WTC11 (cell line): Measurements from ENCODE around the gene MITF. TPM values are rescaled to one million over a fixed set of nuclear protein-coding genes. Genes with fewer than 3 reads are reported as not detected.

ENCODE experiments used
- ATAC-seq: fragments of 200-7000 bp; cut with Tn5 transposase; 2 replicates; pipeline ENCODE4 v1.10.0; 2021; ENCODE audit warnings: mild to moderate bottlenecking, moderate library complexity
- CTCF ChIA-PET: fragments of 300-600 bp; sonication (Branson Sonifier 250); formaldehyde crosslinking; loops from one replicate; lab custom pipeline; 2021; ENCODE audit warnings: antibody characterized with exemption; lab: Charles Lee
- POLR2A ChIA-PET: fragments of 350-600 bp; sonication (Branson Sonifier 250); formaldehyde crosslinking; loops from one replicate; lab custom pipeline; 2021; ENCODE audit warnings: antibody characterized with exemption; lab: Charles Lee
- DNase-seq: peaks from one replicate; pipeline ENCODE4 v3.0.0; 2021; ENCODE audit warnings: low spot score
- H3K27ac Mint-ChIP-seq: 2 replicates; pipeline ENCODE4 v1.8.0; 2021; ENCODE audit warnings: mixed read lengths
- H3K27me3 Mint-ChIP-seq: 2 replicates; pipeline ENCODE4 v1.8.0; 2021; ENCODE audit warnings: low read depth, mild to moderate bottlenecking, moderate library complexity, mixed read lengths
- H3K36me3 Mint-ChIP-seq: 2 replicates; pipeline ENCODE4 v1.8.0; 2021; ENCODE audit warnings: mixed read lengths
- H3K4me1 Mint-ChIP-seq: 2 replicates; pipeline ENCODE4 v1.8.0; 2022; ENCODE audit warnings: mixed read lengths
- H3K4me3 Mint-ChIP-seq: 2 replicates; pipeline ENCODE4 v1.8.0; 2021; ENCODE audit warnings: mild to moderate bottlenecking, moderate library complexity, mixed read lengths
- H3K9me3 Mint-ChIP-seq: 2 replicates; pipeline ENCODE4 v1.8.0; 2021; ENCODE audit warnings: mixed read lengths
- CREB1 ChIP-seq: sonication (generic); formaldehyde crosslinking; IDR thresholded peaks from 2 replicates; pipeline ENCODE4 v1.8.0; 2023; ENCODE audit warnings: mild to moderate bottlenecking, missing genetic modification reagents
- ELF4 ChIP-seq: sonication (generic); formaldehyde crosslinking; IDR thresholded peaks from 2 replicates; pipeline ENCODE4 v1.8.1; 2022; ENCODE audit warnings: low read depth, mild to moderate bottlenecking, moderate library complexity, missing genetic modification reagents
- EMX1 ChIP-seq: fragments of 250-450 bp; sonication (Bioruptor Pico); IDR thresholded peaks from 2 replicates; pipeline ENCODE4 v1.8.0; 2021; ENCODE audit warnings: mild to moderate bottlenecking
- ETV6 ChIP-seq: sonication (generic); formaldehyde crosslinking; IDR thresholded peaks from 2 replicates; pipeline ENCODE4 v1.8.1; 2022; ENCODE audit warnings: mild to moderate bottlenecking, missing genetic modification reagents
- FOXJ3 ChIP-seq: sonication (generic); formaldehyde crosslinking; IDR thresholded peaks from 2 replicates; pipeline ENCODE4 v1.9.0; 2021; ENCODE audit warnings: missing genetic modification reagents, mild to moderate bottlenecking, borderline replicate concordance
- IRF2 ChIP-seq: sonication (generic); formaldehyde crosslinking; IDR thresholded peaks from 2 replicates; pipeline ENCODE4 v1.8.0; 2022; ENCODE audit warnings: low read depth, missing genetic modification reagents, borderline replicate concordance
- JUN ChIP-seq: sonication (generic); formaldehyde crosslinking; IDR thresholded peaks from 2 replicates; pipeline ENCODE4 v1.8.0; 2023; ENCODE audit warnings: mild to moderate bottlenecking, missing genetic modification reagents
- MXD4 ChIP-seq: fragments of 250-450 bp; sonication (Bioruptor Pico); IDR thresholded peaks from 2 replicates; pipeline ENCODE4 v1.8.0; 2021; ENCODE audit warnings: mild to moderate bottlenecking, moderate library complexity, borderline replicate concordance
- NFATC4 ChIP-seq: fragments of 250-450 bp; sonication (Bioruptor Pico); IDR thresholded peaks from 2 replicates; pipeline ENCODE4 v1.9.0; 2021; ENCODE audit warnings: mild to moderate bottlenecking
- NR1H2 ChIP-seq: sonication (generic); formaldehyde crosslinking; IDR thresholded peaks from 2 replicates; pipeline ENCODE4 v1.9.0; 2021; ENCODE audit warnings: mild to moderate bottlenecking, moderate library complexity, missing genetic modification reagents
- NR3C1 ChIP-seq: sonication (generic); formaldehyde crosslinking; conservative IDR thresholded peaks from 2 replicates; pipeline ENCODE4 v1.8.1; 2023; ENCODE audit warnings: low read depth, mild to moderate bottlenecking, missing genetic modification reagents
- OVOL2 ChIP-seq: fragments of 250-450 bp; sonication (Bioruptor Pico); IDR thresholded peaks from 2 replicates; pipeline ENCODE4 v1.9.0; 2021; ENCODE audit warnings: mild to moderate bottlenecking, borderline replicate concordance
- RELA ChIP-seq: sonication (generic); formaldehyde crosslinking; IDR thresholded peaks from 2 replicates; pipeline ENCODE4 v1.8.1; 2022; ENCODE audit warnings: missing genetic modification reagents, mild to moderate bottlenecking, borderline replicate concordance
- SMAD4 ChIP-seq: sonication (generic); formaldehyde crosslinking; IDR thresholded peaks from 2 replicates; pipeline ENCODE4 v1.8.0; 2022; ENCODE audit warnings: mild to moderate bottlenecking, missing genetic modification reagents
- TCF7 ChIP-seq: sonication (generic); formaldehyde crosslinking; IDR thresholded peaks from 2 replicates; pipeline ENCODE4 v1.8.0; 2022; ENCODE audit warnings: mild to moderate bottlenecking, low read depth, missing genetic modification reagents, moderate library complexity
- TP53 ChIP-seq: sonication (generic); formaldehyde crosslinking; IDR thresholded peaks from 2 replicates; pipeline ENCODE4 v1.8.1; 2023; ENCODE audit warnings: mild to moderate bottlenecking, missing genetic modification reagents
- ZNF121 ChIP-seq: sonication (generic); formaldehyde crosslinking; IDR thresholded peaks from 2 replicates; pipeline ENCODE4 v1.8.0; 2023; ENCODE audit warnings: missing genetic modification reagents
- ZNF232 ChIP-seq: sonication (generic); formaldehyde crosslinking; IDR thresholded peaks from 2 replicates; pipeline ENCODE4 v1.8.0; 2022; ENCODE audit warnings: mild to moderate bottlenecking, missing genetic modification reagents
- ZNF263 ChIP-seq: sonication (generic); formaldehyde crosslinking; IDR thresholded peaks from 2 replicates; pipeline ENCODE4 v1.8.1; 2022; ENCODE audit warnings: low read depth, mild to moderate bottlenecking, moderate library complexity, missing genetic modification reagents
- ZNF396 ChIP-seq: fragments of 250-450 bp; sonication (Bioruptor Pico); IDR thresholded peaks from 2 replicates; pipeline ENCODE4 v1.8.0; 2021; ENCODE audit warnings: mild to moderate bottlenecking, moderate library complexity, borderline replicate concordance
- ZNF423 ChIP-seq: fragments of 250-450 bp; sonication (Bioruptor Pico); IDR thresholded peaks from 2 replicates; pipeline ENCODE4 v2.1.2; 2022; ENCODE audit warnings: mild to moderate bottlenecking, moderate library complexity
- ZNF671 ChIP-seq: fragments of 250-450 bp; sonication (Bioruptor Pico); IDR thresholded peaks from 2 replicates; pipeline ENCODE4 v1.8.0; 2021; ENCODE audit warnings: mild to moderate bottlenecking
- total RNA-seq: library from RNA; stranded (reverse); gene quantifications from 3 replicates; pipeline ENCODE4 v1.2.3, GENCODE V29; 2021
- TF ChIP-seq, protein P1 (sequence below): sonication (generic); formaldehyde crosslinking; IDR thresholded peaks from 2 replicates; pipeline ENCODE4 v1.8.0; 2022; ENCODE audit warnings: missing genetic modification reagents
- TF ChIP-seq, protein P2 (sequence below): sonication (generic); formaldehyde crosslinking; IDR thresholded peaks from 2 replicates; pipeline ENCODE4 v1.8.1; 2022; ENCODE audit warnings: mild to moderate bottlenecking, moderate library complexity, missing genetic modification reagents
- TF ChIP-seq, protein P3 (sequence below): sonication (generic); formaldehyde crosslinking; IDR thresholded peaks from 2 replicates; pipeline ENCODE4 v1.8.0; 2022; ENCODE audit warnings: mild to moderate bottlenecking, missing genetic modification reagents
- TF ChIP-seq, protein P4 (sequence below): fragments of 200-600 bp; IDR thresholded peaks from 2 replicates; pipeline ENCODE4 v1.8.0; 2022; ENCODE audit warnings: antibody characterized with exemption
- TF ChIP-seq, protein P5 (sequence below): sonication (generic); formaldehyde crosslinking; IDR thresholded peaks from 2 replicates; pipeline ENCODE4 v1.8.1; 2022; ENCODE audit warnings: low read depth, missing genetic modification reagents, borderline replicate concordance

MITF gene
- total RNA-seq, 1 experiment from 2014 or later, result 1.3 TPM

DNA sequence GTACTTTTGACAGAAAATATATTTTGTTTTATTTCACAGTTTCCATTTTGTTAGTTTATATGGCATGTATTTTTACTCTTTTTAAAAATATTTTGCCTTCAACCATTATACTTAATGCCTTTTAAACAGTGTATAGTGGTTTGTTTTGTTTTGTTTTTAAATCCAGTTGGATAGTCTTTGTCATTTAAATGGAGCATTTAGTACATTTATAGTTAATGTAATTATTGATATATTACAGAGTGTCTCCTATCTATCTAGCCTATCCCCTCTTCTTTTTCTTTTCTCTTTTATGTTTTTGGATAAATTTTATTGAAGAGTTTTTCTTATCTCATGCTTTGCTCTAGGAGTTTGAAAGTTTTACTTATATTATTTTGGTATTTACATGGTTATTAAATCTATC is 263.9 kb downstream of the MITF start:
- POLR2A ChIA-PET, result no interaction called here
- H3K27me3 Mint-ChIP-seq, result 0 out of 2 replicates have a peak, but pooled peaks cover under 1% of the 10 kb centered on the region
- no peak overlapping the region for H3K27ac Mint-ChIP-seq
- no peak overlapping the region for H3K4me3 Mint-ChIP-seq
- no peak for TF ChIP-seq CREB1
- TF ChIP-seq ZNF232 (CRISPR knock-in tag), result no peak
- no peak for TF ChIP-seq NR1H2
- TF ChIP-seq, protein P1, sequence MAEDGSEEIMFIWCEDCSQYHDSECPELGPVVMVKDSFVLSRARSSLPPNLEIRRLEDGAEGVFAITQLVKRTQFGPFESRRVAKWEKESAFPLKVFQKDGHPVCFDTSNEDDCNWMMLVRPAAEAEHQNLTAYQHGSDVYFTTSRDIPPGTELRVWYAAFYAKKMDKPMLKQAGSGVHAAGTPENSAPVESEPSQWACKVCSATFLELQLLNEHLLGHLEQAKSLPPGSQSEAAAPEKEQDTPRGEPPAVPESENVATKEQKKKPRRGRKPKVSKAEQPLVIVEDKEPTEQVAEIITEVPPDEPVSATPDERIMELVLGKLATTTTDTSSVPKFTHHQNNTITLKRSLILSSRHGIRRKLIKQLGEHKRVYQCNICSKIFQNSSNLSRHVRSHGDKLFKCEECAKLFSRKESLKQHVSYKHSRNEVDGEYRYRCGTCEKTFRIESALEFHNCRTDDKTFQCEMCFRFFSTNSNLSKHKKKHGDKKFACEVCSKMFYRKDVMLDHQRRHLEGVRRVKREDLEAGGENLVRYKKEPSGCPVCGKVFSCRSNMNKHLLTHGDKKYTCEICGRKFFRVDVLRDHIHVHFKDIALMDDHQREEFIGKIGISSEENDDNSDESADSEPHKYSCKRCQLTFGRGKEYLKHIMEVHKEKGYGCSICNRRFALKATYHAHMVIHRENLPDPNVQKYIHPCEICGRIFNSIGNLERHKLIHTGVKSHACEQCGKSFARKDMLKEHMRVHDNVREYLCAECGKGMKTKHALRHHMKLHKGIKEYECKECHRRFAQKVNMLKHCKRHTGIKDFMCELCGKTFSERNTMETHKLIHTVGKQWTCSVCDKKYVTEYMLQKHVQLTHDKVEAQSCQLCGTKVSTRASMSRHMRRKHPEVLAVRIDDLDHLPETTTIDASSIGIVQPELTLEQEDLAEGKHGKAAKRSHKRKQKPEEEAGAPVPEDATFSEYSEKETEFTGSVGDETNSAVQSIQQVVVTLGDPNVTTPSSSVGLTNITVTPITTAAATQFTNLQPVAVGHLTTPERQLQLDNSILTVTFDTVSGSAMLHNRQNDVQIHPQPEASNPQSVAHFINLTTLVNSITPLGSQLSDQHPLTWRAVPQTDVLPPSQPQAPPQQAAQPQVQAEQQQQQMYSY (CRISPR knock-in tag), result no peak
- TF ChIP-seq, protein P2, sequence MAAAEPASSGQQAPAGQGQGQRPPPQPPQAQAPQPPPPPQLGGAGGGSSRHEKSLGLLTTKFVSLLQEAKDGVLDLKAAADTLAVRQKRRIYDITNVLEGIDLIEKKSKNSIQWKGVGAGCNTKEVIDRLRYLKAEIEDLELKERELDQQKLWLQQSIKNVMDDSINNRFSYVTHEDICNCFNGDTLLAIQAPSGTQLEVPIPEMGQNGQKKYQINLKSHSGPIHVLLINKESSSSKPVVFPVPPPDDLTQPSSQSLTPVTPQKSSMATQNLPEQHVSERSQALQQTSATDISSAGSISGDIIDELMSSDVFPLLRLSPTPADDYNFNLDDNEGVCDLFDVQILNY (CRISPR knock-in tag), result no peak
- TF ChIP-seq RELA, result no peak
- no peak for TF ChIP-seq ZNF121 (CRISPR knock-in tag)
- no peak for TF ChIP-seq ZNF396
- TF ChIP-seq, protein P3, sequence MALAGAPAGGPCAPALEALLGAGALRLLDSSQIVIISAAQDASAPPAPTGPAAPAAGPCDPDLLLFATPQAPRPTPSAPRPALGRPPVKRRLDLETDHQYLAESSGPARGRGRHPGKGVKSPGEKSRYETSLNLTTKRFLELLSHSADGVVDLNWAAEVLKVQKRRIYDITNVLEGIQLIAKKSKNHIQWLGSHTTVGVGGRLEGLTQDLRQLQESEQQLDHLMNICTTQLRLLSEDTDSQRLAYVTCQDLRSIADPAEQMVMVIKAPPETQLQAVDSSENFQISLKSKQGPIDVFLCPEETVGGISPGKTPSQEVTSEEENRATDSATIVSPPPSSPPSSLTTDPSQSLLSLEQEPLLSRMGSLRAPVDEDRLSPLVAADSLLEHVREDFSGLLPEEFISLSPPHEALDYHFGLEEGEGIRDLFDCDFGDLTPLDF, result no peak
- no peak for TF ChIP-seq TCF7
- no peak for TF ChIP-seq ZNF423 (CRISPR knock-in tag)
- TF ChIP-seq EMX1 (CRISPR knock-in tag), result no peak
- TF ChIP-seq ELF4 (CRISPR knock-in tag), result no peak
- TF ChIP-seq ZNF263 (CRISPR knock-in tag), result no peak
- TF ChIP-seq FOXJ3, result no peak
- no peak for TF ChIP-seq ZNF671 (CRISPR knock-in tag)
- TF ChIP-seq, protein P4, sequence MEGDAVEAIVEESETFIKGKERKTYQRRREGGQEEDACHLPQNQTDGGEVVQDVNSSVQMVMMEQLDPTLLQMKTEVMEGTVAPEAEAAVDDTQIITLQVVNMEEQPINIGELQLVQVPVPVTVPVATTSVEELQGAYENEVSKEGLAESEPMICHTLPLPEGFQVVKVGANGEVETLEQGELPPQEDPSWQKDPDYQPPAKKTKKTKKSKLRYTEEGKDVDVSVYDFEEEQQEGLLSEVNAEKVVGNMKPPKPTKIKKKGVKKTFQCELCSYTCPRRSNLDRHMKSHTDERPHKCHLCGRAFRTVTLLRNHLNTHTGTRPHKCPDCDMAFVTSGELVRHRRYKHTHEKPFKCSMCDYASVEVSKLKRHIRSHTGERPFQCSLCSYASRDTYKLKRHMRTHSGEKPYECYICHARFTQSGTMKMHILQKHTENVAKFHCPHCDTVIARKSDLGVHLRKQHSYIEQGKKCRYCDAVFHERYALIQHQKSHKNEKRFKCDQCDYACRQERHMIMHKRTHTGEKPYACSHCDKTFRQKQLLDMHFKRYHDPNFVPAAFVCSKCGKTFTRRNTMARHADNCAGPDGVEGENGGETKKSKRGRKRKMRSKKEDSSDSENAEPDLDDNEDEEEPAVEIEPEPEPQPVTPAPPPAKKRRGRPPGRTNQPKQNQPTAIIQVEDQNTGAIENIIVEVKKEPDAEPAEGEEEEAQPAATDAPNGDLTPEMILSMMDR, result no peak
- no peak for TF ChIP-seq OVOL2 (CRISPR knock-in tag)
- TF ChIP-seq, all 79 proteins: peak for 0
- ATAC-seq (no peak), DNase-seq (no peak)
- H3K9me3 Mint-ChIP-seq, result peaks cover 9% of the 10 kb centered on the region
- no peaks in the 10 kb centered on the region for H3K36me3 Mint-ChIP-seq
- peaks cover 22% of the 10 kb centered on the region for H3K4me1 Mint-ChIP-seq
- CTCF ChIA-PET, result no interaction called here

DNA sequence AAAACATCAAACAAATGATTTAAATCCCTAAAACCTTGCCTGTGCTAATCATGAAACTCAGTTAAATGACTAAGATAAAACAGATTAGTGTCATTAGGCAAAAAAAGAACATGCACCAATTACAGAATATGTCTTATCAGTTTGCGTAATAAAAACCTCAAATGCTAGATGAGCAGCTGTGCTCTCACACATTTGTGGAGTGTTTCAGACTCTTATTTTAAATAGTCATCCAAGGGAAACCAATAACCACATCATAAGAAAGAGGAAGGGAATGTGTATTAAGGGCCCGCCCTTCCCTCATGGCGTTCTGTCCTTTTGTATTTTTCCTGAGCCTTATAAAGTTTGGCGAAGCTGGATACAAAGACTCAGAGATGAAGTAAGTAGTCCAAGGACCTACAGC is 266.8 kb downstream of the MITF start:
- Mint-ChIP-seq H3K27me3 (peaks cover 6% of the 10 kb centered on the region; the same call in 1 of the 2 replicates), H3K9me3 (peaks cover 12% of the 10 kb centered on the region), H3K4me3 (no peak overlapping the region), H3K36me3 (no peaks in the 10 kb centered on the region), H3K27ac (no peak overlapping the region), H3K4me1 (no peaks in the 10 kb centered on the region)
- CTCF ChIA-PET, result no interaction called here
- DNase-seq, result no peak
- POLR2A ChIA-PET, result no interaction called here
- no peak for ATAC-seq
- TF ChIP-seq MXD4 (CRISPR knock-in tag) (no peak), JUN (CRISPR knock-in tag) (no peak), NFATC4 (CRISPR knock-in tag) (no peak), ETV6 (CRISPR knock-in tag) (no peak), TP53 (no peak), NR3C1 (no peak), SMAD4 (no peak), IRF2 (CRISPR knock-in tag) (no peak)
- TF ChIP-seq, protein P3, result no peak
- TF ChIP-seq, protein P5, sequence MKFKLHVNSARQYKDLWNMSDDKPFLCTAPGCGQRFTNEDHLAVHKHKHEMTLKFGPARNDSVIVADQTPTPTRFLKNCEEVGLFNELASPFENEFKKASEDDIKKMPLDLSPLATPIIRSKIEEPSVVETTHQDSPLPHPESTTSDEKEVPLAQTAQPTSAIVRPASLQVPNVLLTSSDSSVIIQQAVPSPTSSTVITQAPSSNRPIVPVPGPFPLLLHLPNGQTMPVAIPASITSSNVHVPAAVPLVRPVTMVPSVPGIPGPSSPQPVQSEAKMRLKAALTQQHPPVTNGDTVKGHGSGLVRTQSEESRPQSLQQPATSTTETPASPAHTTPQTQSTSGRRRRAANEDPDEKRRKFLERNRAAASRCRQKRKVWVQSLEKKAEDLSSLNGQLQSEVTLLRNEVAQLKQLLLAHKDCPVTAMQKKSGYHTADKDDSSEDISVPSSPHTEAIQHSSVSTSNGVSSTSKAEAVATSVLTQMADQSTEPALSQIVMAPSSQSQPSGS (CRISPR knock-in tag), result no peak
- TF ChIP-seq, protein P4, result no peak
